ENCODE measurements around the gene VRK1. TPM values are rescaled to one million over a fixed set of nuclear protein-coding genes. Genes with fewer than 3 reads are reported as not detected.

VRK1 gene
- total and polyA plus RNA-seq, 2 of the 8 experiments (the other 6 are each of a cell fraction or from before 2014, with no cell fraction given), result 24.2 to 64.8 TPM

DNA sequence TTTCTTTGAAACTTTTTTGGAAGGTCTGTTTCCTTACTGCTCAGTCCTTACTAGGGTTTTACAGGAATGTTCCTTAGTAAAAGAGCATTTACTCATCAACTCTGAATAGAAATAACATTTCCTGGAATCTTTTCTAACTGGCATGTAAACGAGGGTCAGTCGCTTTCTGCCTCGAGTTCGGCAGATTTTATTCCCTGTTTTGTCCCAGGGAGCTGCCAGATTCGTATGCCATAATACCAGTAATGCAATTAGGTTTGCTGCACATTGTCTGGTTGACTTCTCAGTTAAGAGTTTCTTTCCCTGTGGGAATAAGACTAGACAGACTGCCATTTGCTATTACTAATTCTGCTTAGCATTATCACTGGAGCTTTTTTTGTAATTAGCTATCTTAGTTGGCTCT lies 91.9 kb downstream of the VRK1 start:
- no peak overlapping the region for H4K91ac ChIP-seq (replicated peaks; ENCODE audit: insufficient read length, low read length)
- POLR2A ChIA-PET (ENCODE audit: partially characterized antibody), result interaction anchor here (1.5 kb wide), 1 partner anchor 9 kb away, joined by 3 read pairs; no protein-coding TSS in a partner anchor
- H2BK5ac ChIP-seq (ENCODE audit: low read depth, low read length), result no peak overlapping the region
- no peaks in the 10 kb centered on the region for H3K36me3 ChIP-seq (ENCODE audit: control insufficient read depth in 2 of 4, insufficient read depth in 4 of 4, low read length in 3 of 4)
- 93% methylated on average over 5 of the region's 5 CpGs; no CpG with 5 or more reads in 1 of the 2 experiments for WGBS, 2 experiments (ENCODE audit: extremely low coverage in 1 of 2, insufficient coverage in 1 of 2, insufficient read length in 1 of 2, insufficient replicate concordance in 2 of 2, low coverage in 1 of 2, low lambda C conversion rate in 2 of 2, missing lambda C conversion rate in 1 of 2)
- no peak overlapping the region for H3K14ac ChIP-seq (ENCODE audit: insufficient read length)
- no peak overlapping the region for H2BK20ac ChIP-seq (ENCODE audit: low read length)
- no peak overlapping the region for H3K9ac ChIP-seq (replicated peaks in 1 of 4; ENCODE audit: extremely low read depth in 1 of 4, low read depth in 3 of 4, low read length in 3 of 4)
- H3K79me1 ChIP-seq (ENCODE audit: low read depth, low read length), result no peaks in the 10 kb centered on the region
- H3K4me1 ChIP-seq (replicated peaks in 1 of 4; ENCODE audit: control insufficient read depth in 3 of 4, insufficient read depth in 4 of 4, low read length in 3 of 4), result peaks cover 0 to 6% (median 3%) of the 10 kb centered on the region in 4 experiments; a peak in 4 of 7 replicates
- H3K27ac ChIP-seq (ENCODE audit: low read depth, low read length), result no peak overlapping the region
- H2BK12ac ChIP-seq (ENCODE audit: low read depth, low read length), result no peak overlapping the region
- no peak overlapping the region for H3K18ac ChIP-seq (ENCODE audit: extremely low read depth, low read length)
- H3K56ac ChIP-seq (replicated peaks; ENCODE audit: insufficient read length, low read depth, low read length), result no peak overlapping the region
- H2BK120ac ChIP-seq (replicated peaks; ENCODE audit: low read depth, low read length), result no peak overlapping the region
- no peak overlapping the region for H4K5ac ChIP-seq (ENCODE audit: insufficient read length, low read depth, low read length)
- DNase-seq (ENCODE audit: low read depth in 1 of 2, low spot score in 2 of 2) (no peak), FAIRE-seq (no peak)
- H3K79me2 ChIP-seq (ENCODE audit: control insufficient read depth in 1 of 2, insufficient read depth in 2 of 2, low read length in 2 of 2), result no peaks in the 10 kb centered on the region
- TF ChIP-seq ZNF274 (IDR thresholded peaks at IDR 0.05; ENCODE audit: borderline replicate concordance, extremely low read depth, low read length) (no peak), JUN (IDR thresholded peaks at IDR 0.05; ENCODE audit: low read depth, low read length) (no peak), CEBPB (IDR thresholded peaks at IDR 0.05; ENCODE audit: low read depth, low read length) (no peak), BRCA1 (IDR thresholded peaks at IDR 0.05; ENCODE audit: low read depth, low read length) (no peak), POLR2AphosphoS5 (IDR thresholded peaks at IDR 0.05; ENCODE audit: low read depth, low read length) (no peak), YY1 (IDR thresholded peaks at IDR 0.05; ENCODE audit: low read depth, low read length) (no peak)
- no peak overlapping the region for H2BK15ac ChIP-seq (ENCODE audit: low read length)
- H3K23me2 ChIP-seq (ENCODE audit: low read depth, low read length), result no peaks in the 10 kb centered on the region
- CTCF ChIA-PET (ENCODE audit: partially characterized antibody), result no interaction called here
- no peak overlapping the region for H3K23ac ChIP-seq (ENCODE audit: insufficient read length)
- no peak overlapping the region for H3K4me3 ChIP-seq (ENCODE audit: extremely low read depth in 1 of 4, insufficient read depth in 2 of 4, low read depth in 3 of 4, low read length in 4 of 4)
- no peaks in the 10 kb centered on the region for H3K27me3 ChIP-seq (replicated peaks in 1 of 4; ENCODE audit: control insufficient read depth in 3 of 4, extremely low read depth in 1 of 4, insufficient read depth in 3 of 4, low read length in 3 of 4)
- no peak overlapping the region for H4K8ac ChIP-seq (ENCODE audit: extremely low read depth, insufficient read depth, low read length)
- H3K4me2 ChIP-seq (ENCODE audit: insufficient read depth in 1 of 2, low read depth in 2 of 2, low read length in 2 of 2), result no peak overlapping the region
- no peak overlapping the region for H3K4ac ChIP-seq (replicated peaks; ENCODE audit: insufficient read length, low read depth, low read length)
- no peak overlapping the region for H2AFZ ChIP-seq (ENCODE audit: low read length)
- no peak overlapping the region for H2AK5ac ChIP-seq (ENCODE audit: low read depth, low read length)
- no peaks in the 10 kb centered on the region for H3K9me3 ChIP-seq (ENCODE audit: insufficient read depth in 2 of 2, low read depth in 1 of 2, low read length in 1 of 2)
- H4K20me1 ChIP-seq (replicated peaks in 1 of 2; ENCODE audit: control insufficient read depth in 1 of 2, insufficient read depth in 2 of 2, low read length in 2 of 2), result no peaks in the 10 kb centered on the region

Measured in H1 (cell line).